Mucosa of gallbladder (tissue), 1 donor: ENCODE results near the gene NIPBL. TPM values are rescaled to one million over a fixed set of nuclear protein-coding genes. Genes with fewer than 3 reads are reported as not detected.
"Not testable (repeated sequence)": the region's sequence is repeated elsewhere in the genome, so short reads cannot be mapped to it uniquely, and the experiment has no call there.

Source experiments
- DNase-seq: peaks from one replicate; pipeline ENCODE4 v3.0.0-alpha.2; 2020; ENCODE audit warnings: low spot score
- total RNA-seq: library from RNA; stranded (reverse); gene quantifications from one replicate; pipeline ENCODE4 v1.2.1, GENCODE V29; 2021
- donor health status: DM: no; HTN: no; CAD: no.

Gene NIPBL
- total RNA-seq, 1 donor from 2014 or later = 60.9 TPM

- DNase-seq = no peak
These were observed 72.1 kb downstream of the NIPBL start for GRCh38 chr5:36948650-36949049.

GRCh38 chr5:36949593-36949992 lies 73.0 kb downstream of the NIPBL start:
- DNase-seq = no peak

- DNase-seq = no peak
These were observed 74.3 kb downstream of the NIPBL start for GRCh38 chr5:36950586-36951457.

- DNase-seq = no peak
These were observed 76.5 kb downstream of the NIPBL start for GRCh38 chr5:36953043-36953442.

- no peak for DNase-seq
These were observed 81.5 kb downstream of the NIPBL start for GRCh38 chr5:36957953-36958537.

- no peak for DNase-seq
These were observed 82.0 kb downstream of the NIPBL start for GRCh38 chr5:36958612-36959011.

- DNase-seq = no peak
These were observed 88.6 kb downstream of the NIPBL start for GRCh38 chr5:36965179-36965578.

GRCh38 chr5:36969700-36970395 lies 93.3 kb downstream of the NIPBL start:
- DNase-seq = no peak

- no peak for DNase-seq
These were observed 101.6 kb downstream of the NIPBL start for GRCh38 chr5:36978196-36978595.

GRCh38 chr5:36982146-36982545 lies 105.6 kb downstream of the NIPBL start:
- DNase-seq = no peak

- no peak for DNase-seq
These were observed 108.8 kb downstream of the NIPBL start for GRCh38 chr5:36985387-36985786.

- DNase-seq = no peak
These were observed 111.8 kb downstream of the NIPBL start for GRCh38 chr5:36988396-36988795.

- no peak for DNase-seq
These were observed 122.0 kb downstream of the NIPBL start for GRCh38 chr5:36998578-36998977.

GRCh38 chr5:37002176-37002751 lies 125.7 kb downstream of the NIPBL start:
- no peak for DNase-seq

GRCh38 chr5:37005252-37005651 lies 128.7 kb downstream of the NIPBL start:
- DNase-seq = no peak

- DNase-seq = no peak
These were observed 129.5 kb downstream of the NIPBL start for GRCh38 chr5:37005946-37006540.

GRCh38 chr5:37013181-37013580 lies 136.6 kb downstream of the NIPBL start:
- not testable (repeated sequence) for DNase-seq

GRCh38 chr5:37014321-37014720 lies 137.8 kb downstream of the NIPBL start:
- no peak for DNase-seq

GRCh38 chr5:37015795-37016666 lies 139.5 kb downstream of the NIPBL start:
- no peak for DNase-seq

GRCh38 chr5:37028910-37029309 lies 152.3 kb downstream of the NIPBL start:
- DNase-seq = no peak

GRCh38 chr5:37029436-37029835 lies 152.9 kb downstream of the NIPBL start:
- DNase-seq = no peak
